ENCODE results near the gene GRIN2B. TPM values are rescaled to one million over a fixed set of nuclear protein-coding genes. Genes with fewer than 3 reads are reported as not detected.

The GRIN2B gene
- total and polyA plus RNA-seq, 9 of the 15 experiments (the other 6 are each of a cell fraction or from before 2014, with no cell fraction given): not detected

DNA sequence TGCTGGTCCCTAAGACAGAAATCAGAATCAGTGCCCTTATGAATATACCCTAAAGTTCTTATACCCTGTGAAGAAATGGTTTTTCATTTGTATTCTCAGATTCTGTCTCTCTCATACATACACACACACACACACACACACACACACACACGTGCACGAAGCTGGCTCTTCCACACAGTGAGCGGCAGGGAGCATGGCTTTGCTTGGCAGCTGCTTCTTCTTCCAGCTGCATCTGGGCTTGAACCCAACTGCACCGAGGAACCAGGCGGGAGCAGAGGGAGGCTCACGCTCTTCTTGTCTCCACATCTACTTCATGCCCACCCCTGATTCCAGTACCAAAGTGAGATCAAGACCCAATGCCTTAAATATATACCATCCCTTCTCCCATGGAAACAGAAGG lies 19.4 kb downstream of the GRIN2B start:
- Histone ChIP-seq H3K27ac (ENCODE audit: extremely low read depth, low read depth, low read length) (no peak overlapping the region), H2AFZ (ENCODE audit: low read depth, low read length) (no peak overlapping the region), H3K4me2 (ENCODE audit: insufficient read depth, low read length) (no peak overlapping the region), H4K20me1 (replicated peaks; ENCODE audit: control insufficient read depth, insufficient read depth, low read length) (no peaks in the 10 kb centered on the region), H3K27me3 (ENCODE audit: control insufficient read depth in 2 of 2, insufficient read depth in 2 of 2, low read length in 2 of 2) (peaks cover 0 to 4% of the 10 kb centered on the region in 2 experiments; a peak in 1 of 5 replicates), H3K79me2 (ENCODE audit: control insufficient read depth, insufficient read depth, low read length) (no peaks in the 10 kb centered on the region), H3K36me3 (ENCODE audit: control insufficient read depth, insufficient read depth, low read length) (no peaks in the 10 kb centered on the region), H3K9me3 (replicated peaks; ENCODE audit: control insufficient read depth, insufficient read depth, low read depth, low read length) (no peaks in the 10 kb centered on the region), H3K9me1 (ENCODE audit: control insufficient read depth, insufficient read depth, low read length) (no peaks in the 10 kb centered on the region), H3K9ac (ENCODE audit: insufficient read depth in 1 of 2, low read depth in 2 of 2, low read length in 2 of 2) (no peak overlapping the region), H3K4me3 (no peak overlapping the region), H3K4me1 (replicated peaks in 1 of 2; ENCODE audit: control insufficient read depth in 2 of 2, insufficient read depth in 2 of 2, low read length in 2 of 2) (no peaks in the 10 kb centered on the region)
- FAIRE-seq: no peak
- ChIA-PET CTCF (ENCODE audit: low intra/inter-chr PET ratio) (no interaction called here), POLR2A (no interaction called here)
- intact Hi-C loops (cut with micrococcal nuclease) (no loop called here), in situ Hi-C loops (cut with MboI) (no loop called here)
- no TSS peak for BruUV-seq (replicated peaks)
- no peak for DNase-seq (ENCODE audit: extremely low read depth in 1 of 4, low spot score in 3 of 4)
- TF ChIP-seq, protein P1, sequence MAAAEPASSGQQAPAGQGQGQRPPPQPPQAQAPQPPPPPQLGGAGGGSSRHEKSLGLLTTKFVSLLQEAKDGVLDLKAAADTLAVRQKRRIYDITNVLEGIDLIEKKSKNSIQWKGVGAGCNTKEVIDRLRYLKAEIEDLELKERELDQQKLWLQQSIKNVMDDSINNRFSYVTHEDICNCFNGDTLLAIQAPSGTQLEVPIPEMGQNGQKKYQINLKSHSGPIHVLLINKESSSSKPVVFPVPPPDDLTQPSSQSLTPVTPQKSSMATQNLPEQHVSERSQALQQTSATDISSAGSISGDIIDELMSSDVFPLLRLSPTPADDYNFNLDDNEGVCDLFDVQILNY (CRISPR knock-in tag; IDR thresholded peaks at IDR 0.05): no peak
- TF ChIP-seq CTCF (IDR thresholded peaks at IDR 0.05 in 2 of 3, conservative IDR thresholded peaks at IDR 0.05 in 1 of 3; ENCODE audit: insufficient read depth in 2 of 3, low read depth in 1 of 3, low read length in 3 of 3) (no peak), BRF1 (IDR thresholded peaks at IDR 0.05; ENCODE audit: borderline replicate concordance, extremely low read depth, insufficient read length) (no peak)
- 3% methylated on average over 5 of the region's 6 CpGs for WGBS (ENCODE audit: insufficient coverage, low coverage, missing lambda C conversion rate)
- no peak for ATAC-seq
